Endodermal cell (in vitro differentiated cells): ENCODE data around the gene ANKLE2. TPM values are rescaled to one million over a fixed set of nuclear protein-coding genes. Genes with fewer than 3 reads are reported as not detected.

Experiments used
- DNase-seq: peaks from one replicate; pipeline ENCODE4 v3.0.0-alpha.2; 2017
- H3K27ac ChIP-seq: 2 replicates; pipeline ENCODE4 v1.5.1; 2013; ENCODE audit warnings: mild to moderate bottlenecking, low read depth, low read length, moderate library complexity
- H3K27me3 ChIP-seq: 2 replicates; pipeline ENCODE4 v1.6.1; 2013; ENCODE audit warnings: mild to moderate bottlenecking, low read length, moderate library complexity; ENCODE audit not compliant: insufficient read depth, control insufficient read depth, poor library complexity, severe bottlenecking
- H3K36me3 ChIP-seq: 2 replicates; pipeline ENCODE4 v1.7.0; 2013; ENCODE audit warnings: mild to moderate bottlenecking, low read length, moderate library complexity; ENCODE audit not compliant: control insufficient read depth, insufficient read depth
- H3K4me1 ChIP-seq: one replicate; pipeline ENCODE4 v1.7.0; 2013; ENCODE audit warnings: low read length; ENCODE audit not compliant: control insufficient read depth, insufficient read depth
- H3K4me3 ChIP-seq: 2 replicates; pipeline ENCODE4 v1.5.1; 2013; ENCODE audit warnings: mild to moderate bottlenecking, low read length, moderate library complexity
- H3K9ac ChIP-seq: 2 replicates; pipeline ENCODE4 v1.6.1; 2013; ENCODE audit warnings: mild to moderate bottlenecking, low read length, moderate library complexity; ENCODE audit not compliant: poor library complexity, severe bottlenecking; ENCODE audit errors: extremely low read depth
- H3K9me3 ChIP-seq: 2 replicates; pipeline ENCODE4 v1.6.1; 2013; ENCODE audit warnings: mild to moderate bottlenecking, low read length, moderate library complexity; ENCODE audit not compliant: control insufficient read depth
- H3K27ac Mint-ChIP-seq: 2 replicates; pipeline ENCODE4 v1.8.0; 2020; ENCODE audit warnings: mixed read lengths
- H3K27me3 Mint-ChIP-seq: 2 replicates; pipeline ENCODE4 v1.8.0; 2021; ENCODE audit warnings: mild to moderate bottlenecking, mixed read lengths; ENCODE audit not compliant: insufficient read depth
- H3K36me3 Mint-ChIP-seq: 2 replicates; pipeline ENCODE4 v1.8.0; 2020; ENCODE audit warnings: low read depth, mixed read lengths
- H3K4me1 Mint-ChIP-seq: 2 replicates; pipeline ENCODE4 v1.8.0; 2020; ENCODE audit warnings: mixed read lengths
- H3K4me3 Mint-ChIP-seq: 2 replicates; pipeline ENCODE4 v1.8.0; 2020; ENCODE audit warnings: mild to moderate bottlenecking, moderate library complexity, mixed read lengths
- H3K9me3 Mint-ChIP-seq: 2 replicates; pipeline ENCODE4 v1.8.0; 2020; ENCODE audit warnings: mild to moderate bottlenecking, mixed read lengths
- WGBS, 2 experiments: methylation state at CpG; one replicate each; pipeline versions ENCODE4 v1.1.5 to v1.1.7; 2013; ENCODE audit warnings: missing lambda C conversion rate in 2 of 2, mixed read lengths in 1 of 2; ENCODE audit not compliant: insufficient coverage in 1 of 2, insufficient read length in 1 of 2; 5-methylcytosine and 5-hydroxymethylcytosine counted together
- total RNA-seq, 2 donors: library from RNA; stranded (reverse); fragmentation: NEBNext Ultra II Directional in 1 of 2; extraction: Animal tissue kit (Norgen Biotek cat#: 25700) in 1 of 2; gene quantifications; 2 replicates in 1 of 2; 3 replicates in 1 of 2; pipeline ENCODE4 v1.2.1, GENCODE V29; 2021
- TF ChIP-seq, protein P1 (sequence below): fragments of 200-600 bp; sonication (generic); conservative IDR thresholded peaks from 2 replicates; pipeline ENCODE4 v1.5.0; 2021; ENCODE audit warnings: antibody characterized with exemption, mild to moderate bottlenecking

The ANKLE2 gene
- total RNA-seq, 2 donors from 2014 or later: 87.8 to 88.5 TPM

DNA sequence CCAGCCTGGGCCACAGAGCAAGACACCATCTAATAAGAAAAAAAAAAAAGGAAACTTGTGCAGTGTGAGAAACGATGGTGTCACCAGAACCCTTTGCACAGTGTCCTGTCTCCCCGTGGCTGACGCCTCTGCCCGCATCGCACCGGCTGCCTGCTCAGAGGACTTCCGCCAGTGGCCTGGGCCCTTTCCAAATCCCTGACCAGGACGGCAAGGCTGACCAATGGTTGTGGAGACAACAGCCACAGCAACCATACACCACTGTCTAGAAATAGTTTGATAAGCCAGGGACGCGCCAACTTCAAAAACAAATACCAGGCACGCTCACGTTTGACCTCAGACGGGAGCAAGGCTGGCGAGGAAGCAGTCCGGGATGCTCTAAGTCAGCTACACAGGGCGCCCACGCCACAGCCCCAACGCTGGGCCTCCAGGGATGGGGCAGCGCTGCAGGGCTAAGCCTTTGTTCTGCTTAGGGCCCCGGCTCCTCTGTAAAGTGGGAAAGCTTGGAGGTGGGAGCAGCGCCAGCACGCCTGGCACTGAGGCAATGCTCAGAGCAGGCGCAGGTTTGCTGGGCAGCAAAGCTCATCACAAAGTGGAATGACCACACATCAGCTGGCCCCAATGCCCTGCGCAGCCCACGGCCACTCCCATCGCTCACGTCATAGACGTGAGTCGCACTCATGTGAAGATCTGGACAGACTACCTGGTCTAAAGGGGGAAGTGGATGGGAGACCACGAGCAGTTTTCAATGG, 38.4 kb downstream of the ANKLE2 start:
- Mint-ChIP-seq H3K36me3 (peaks cover 79% of the 10 kb centered on the region), H3K27me3 (no peaks in the 10 kb centered on the region), H3K4me1 (no peaks in the 10 kb centered on the region), H3K27ac (no peak overlapping the region), H3K4me3 (no peak overlapping the region), H3K9me3 (no peaks in the 10 kb centered on the region)
- WGBS, 2 experiments: 92 to 96% methylated on average over 24 to 30 of the region's 30 CpGs
- H3K9me3 ChIP-seq: no peaks in the 10 kb centered on the region
- H3K36me3 ChIP-seq: peaks cover 81% of the 10 kb centered on the region
- no peak overlapping the region for H3K4me3 ChIP-seq
- TF ChIP-seq, protein P1, sequence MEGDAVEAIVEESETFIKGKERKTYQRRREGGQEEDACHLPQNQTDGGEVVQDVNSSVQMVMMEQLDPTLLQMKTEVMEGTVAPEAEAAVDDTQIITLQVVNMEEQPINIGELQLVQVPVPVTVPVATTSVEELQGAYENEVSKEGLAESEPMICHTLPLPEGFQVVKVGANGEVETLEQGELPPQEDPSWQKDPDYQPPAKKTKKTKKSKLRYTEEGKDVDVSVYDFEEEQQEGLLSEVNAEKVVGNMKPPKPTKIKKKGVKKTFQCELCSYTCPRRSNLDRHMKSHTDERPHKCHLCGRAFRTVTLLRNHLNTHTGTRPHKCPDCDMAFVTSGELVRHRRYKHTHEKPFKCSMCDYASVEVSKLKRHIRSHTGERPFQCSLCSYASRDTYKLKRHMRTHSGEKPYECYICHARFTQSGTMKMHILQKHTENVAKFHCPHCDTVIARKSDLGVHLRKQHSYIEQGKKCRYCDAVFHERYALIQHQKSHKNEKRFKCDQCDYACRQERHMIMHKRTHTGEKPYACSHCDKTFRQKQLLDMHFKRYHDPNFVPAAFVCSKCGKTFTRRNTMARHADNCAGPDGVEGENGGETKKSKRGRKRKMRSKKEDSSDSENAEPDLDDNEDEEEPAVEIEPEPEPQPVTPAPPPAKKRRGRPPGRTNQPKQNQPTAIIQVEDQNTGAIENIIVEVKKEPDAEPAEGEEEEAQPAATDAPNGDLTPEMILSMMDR: no peak
- no peak overlapping the region for H3K27ac ChIP-seq
- no peaks in the 10 kb centered on the region for H3K27me3 ChIP-seq
- no peaks in the 10 kb centered on the region for H3K4me1 ChIP-seq
- DNase-seq: peak; percentile 44
- no peak overlapping the region for H3K9ac ChIP-seq

DNA sequence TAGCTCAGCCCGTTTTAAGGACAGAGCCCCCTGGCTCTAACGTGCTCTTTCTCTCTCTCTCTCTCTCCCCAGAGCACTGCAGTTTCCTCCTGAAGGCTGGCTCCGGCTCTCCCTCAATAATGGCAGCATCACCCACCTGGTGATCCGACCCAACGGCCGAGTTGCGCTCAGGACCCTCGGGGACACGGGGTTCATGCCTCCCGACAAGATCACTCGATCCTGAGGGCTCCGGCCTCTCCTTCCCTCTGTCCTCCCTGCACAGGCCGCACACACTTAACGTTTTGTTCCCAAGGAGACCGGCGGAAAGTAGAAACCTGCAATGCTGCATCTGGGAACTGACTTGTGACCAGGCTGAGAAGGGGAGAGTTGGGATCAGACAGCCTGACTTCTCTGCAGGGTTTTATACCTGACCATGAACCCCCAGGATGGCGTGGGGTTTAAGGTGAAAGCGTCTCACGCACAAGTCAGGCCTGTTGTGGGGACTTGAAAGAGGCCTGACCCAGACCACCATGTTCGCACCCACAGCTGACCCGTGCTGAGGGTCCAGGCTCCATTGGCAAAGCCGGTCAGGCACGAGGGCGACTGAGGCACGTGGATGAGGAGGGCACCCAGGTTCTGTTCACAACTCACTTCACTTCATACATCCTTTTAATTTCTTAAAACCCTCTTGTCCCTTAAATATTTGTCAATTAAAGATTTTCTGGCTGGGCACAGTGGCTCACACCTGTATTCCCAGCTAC, 40.9 kb downstream of the ANKLE2 start:
- WGBS, 2 experiments: 96% methylated on average over 11 to 25 of the region's 25 CpGs
- Mint-ChIP-seq H3K4me3 (no peak overlapping the region), H3K36me3 (peaks cover 73% of the 10 kb centered on the region)

GRCh38 chr12:132719954-132720324, 41.7 kb downstream of the ANKLE2 start:
- Mint-ChIP-seq H3K9me3 (no peaks in the 10 kb centered on the region), H3K36me3 (peaks cover 72% of the 10 kb centered on the region), H3K27me3 (no peaks in the 10 kb centered on the region), H3K4me1 (no peaks in the 10 kb centered on the region), H3K4me3 (no peak overlapping the region), H3K27ac (peak overlapping the region; percentile 39)
- no peaks in the 10 kb centered on the region for H3K27me3 ChIP-seq
- H3K4me3 ChIP-seq: no peak overlapping the region
- H3K36me3 ChIP-seq: peaks cover 66% of the 10 kb centered on the region
- TF ChIP-seq, protein P1: no peak
- no peak for DNase-seq
- no peaks in the 10 kb centered on the region for H3K4me1 ChIP-seq
- H3K27ac ChIP-seq: no peak overlapping the region
- no peaks in the 10 kb centered on the region for H3K9me3 ChIP-seq
- no peak overlapping the region for H3K9ac ChIP-seq
- WGBS, 2 experiments: 95 to 98% methylated on average over 6 to 12 of the region's 12 CpGs

More for the DNA sequence above, 40.9 kb downstream of the ANKLE2 start:
- no peaks in the 10 kb centered on the region for H3K27me3 ChIP-seq
- no peaks in the 10 kb centered on the region for H3K9me3 ChIP-seq
- DNase-seq: no peak
- peaks cover 71% of the 10 kb centered on the region for H3K36me3 ChIP-seq
- H3K9ac ChIP-seq: no peak overlapping the region
- Mint-ChIP-seq H3K4me1 (no peaks in the 10 kb centered on the region), H3K27me3 (no peaks in the 10 kb centered on the region), H3K9me3 (no peaks in the 10 kb centered on the region), H3K27ac (no peak overlapping the region)
- H3K27ac ChIP-seq: no peak overlapping the region
- H3K4me1 ChIP-seq: no peaks in the 10 kb centered on the region
- H3K4me3 ChIP-seq: no peak overlapping the region
- TF ChIP-seq, protein P1: no peak
